NCI-H2171 treated with DMSO at 0.1 percent for 48 hours (cell line): ENCODE results near the gene UBE2K.
"Not testable (repeated sequence)": the region's sequence is repeated elsewhere in the genome, so short reads cannot be mapped to it uniquely, and the experiment has no call there.

Source experiments
- DNase-seq: peaks from one replicate; lab custom pipeline; 2025; lab: John Stamatoyannopoulos, UW

The UBE2K gene

GRCh38 chr4:39689970-39690369, 8.0 kb upstream of the UBE2K start:
- DNase-seq, result no peak

- peak; percentile 20 for DNase-seq
Measured at GRCh38 chr4:39698424-39699009, 581 bp downstream of the UBE2K start.

GRCh38 chr4:39699687-39700409, 1.9 kb downstream of the UBE2K start:
- no peak for DNase-seq

- DNase-seq, result no peak
Measured at GRCh38 chr4:39700554-39700953, 2.6 kb downstream of the UBE2K start.

GRCh38 chr4:39702716-39703115, 4.8 kb downstream of the UBE2K start:
- DNase-seq, result no peak

GRCh38 chr4:39704789-39705188, 6.9 kb downstream of the UBE2K start:
- DNase-seq, result not testable (repeated sequence)

GRCh38 chr4:39706334-39706733, 8.4 kb downstream of the UBE2K start:
- no peak for DNase-seq

- DNase-seq, result no peak
Measured at GRCh38 chr4:39706741-39707511, 9.0 kb downstream of the UBE2K start.

- DNase-seq, result no peak
Measured at GRCh38 chr4:39710098-39710896, 12.4 kb downstream of the UBE2K start.

- no peak for DNase-seq
Measured at GRCh38 chr4:39712819-39713607, 15.1 kb downstream of the UBE2K start.

GRCh38 chr4:39713691-39714090, 15.8 kb downstream of the UBE2K start:
- DNase-seq, result no peak

GRCh38 chr4:39714166-39714565, 16.2 kb downstream of the UBE2K start:
- no peak for DNase-seq

- DNase-seq, result no peak
Measured at GRCh38 chr4:39715788-39716187, 17.9 kb downstream of the UBE2K start.

- DNase-seq, result no peak
Measured at GRCh38 chr4:39716356-39716755, 18.4 kb downstream of the UBE2K start.

GRCh38 chr4:39717743-39718142, 19.8 kb downstream of the UBE2K start:
- not testable (repeated sequence) for DNase-seq

GRCh38 chr4:39718366-39719323, 20.7 kb downstream of the UBE2K start:
- no peak for DNase-seq

- no peak for DNase-seq
Measured at GRCh38 chr4:39719804-39720580, 22.1 kb downstream of the UBE2K start.

GRCh38 chr4:39721273-39721672, 23.3 kb downstream of the UBE2K start:
- DNase-seq, result not testable (repeated sequence)

GRCh38 chr4:39721788-39722187, 23.9 kb downstream of the UBE2K start:
- no peak for DNase-seq
